ENCODE results near the gene DISP2. TPM values are rescaled to one million over a fixed set of nuclear protein-coding genes. Genes with fewer than 3 reads are reported as not detected.
A peak's percentile ranks its signal among the peaks of the same experiment; 100 is the strongest.

DISP2 gene
- total RNA-seq, 2 donors from 2014 or later = 0.21 to 0.54 TPM

DNA sequence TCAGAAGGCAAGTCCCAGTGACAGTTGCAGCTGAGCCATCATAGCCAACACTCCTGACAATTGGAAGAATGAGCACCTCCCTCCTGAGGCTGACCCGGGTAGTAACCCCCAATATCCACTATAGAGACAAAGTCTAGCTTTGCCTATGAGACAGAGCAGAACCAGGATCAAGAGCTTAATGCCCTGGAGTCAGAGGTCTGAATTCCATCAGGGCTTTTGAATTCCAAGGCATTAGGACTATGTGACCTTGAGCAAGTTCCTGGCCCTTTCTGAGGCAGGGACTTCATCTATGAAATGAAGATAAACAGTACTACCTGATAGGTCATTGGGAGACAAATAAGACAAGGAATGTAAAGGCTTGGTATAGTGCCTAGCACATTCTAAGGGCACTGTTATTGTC, 37.6 kb upstream of the DISP2 start:
- Histone ChIP-seq H3K4me1 (ENCODE audit: control insufficient read depth in 1 of 2, low read depth in 2 of 2) (peaks cover 3 to 18% of the 10 kb centered on the region in 2 donors), H3K36me3 (no peaks in the 10 kb centered on the region), H3K9me3 (no peaks in the 10 kb centered on the region), H3K27me3 (replicated peaks; ENCODE audit: insufficient read depth) (no peaks in the 10 kb centered on the region), H3K27ac (no peak overlapping the region), H3K4me3 (no peak overlapping the region)
- ATAC-seq (ENCODE audit: insufficient number of reproducible peaks, low FRiP score, low read depth) (no peak), DNase-seq (ENCODE audit: low spot score) (no peak)
- TF ChIP-seq, protein P1, sequence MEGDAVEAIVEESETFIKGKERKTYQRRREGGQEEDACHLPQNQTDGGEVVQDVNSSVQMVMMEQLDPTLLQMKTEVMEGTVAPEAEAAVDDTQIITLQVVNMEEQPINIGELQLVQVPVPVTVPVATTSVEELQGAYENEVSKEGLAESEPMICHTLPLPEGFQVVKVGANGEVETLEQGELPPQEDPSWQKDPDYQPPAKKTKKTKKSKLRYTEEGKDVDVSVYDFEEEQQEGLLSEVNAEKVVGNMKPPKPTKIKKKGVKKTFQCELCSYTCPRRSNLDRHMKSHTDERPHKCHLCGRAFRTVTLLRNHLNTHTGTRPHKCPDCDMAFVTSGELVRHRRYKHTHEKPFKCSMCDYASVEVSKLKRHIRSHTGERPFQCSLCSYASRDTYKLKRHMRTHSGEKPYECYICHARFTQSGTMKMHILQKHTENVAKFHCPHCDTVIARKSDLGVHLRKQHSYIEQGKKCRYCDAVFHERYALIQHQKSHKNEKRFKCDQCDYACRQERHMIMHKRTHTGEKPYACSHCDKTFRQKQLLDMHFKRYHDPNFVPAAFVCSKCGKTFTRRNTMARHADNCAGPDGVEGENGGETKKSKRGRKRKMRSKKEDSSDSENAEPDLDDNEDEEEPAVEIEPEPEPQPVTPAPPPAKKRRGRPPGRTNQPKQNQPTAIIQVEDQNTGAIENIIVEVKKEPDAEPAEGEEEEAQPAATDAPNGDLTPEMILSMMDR (IDR thresholded peaks at IDR 0.05) = no peak

DNA sequence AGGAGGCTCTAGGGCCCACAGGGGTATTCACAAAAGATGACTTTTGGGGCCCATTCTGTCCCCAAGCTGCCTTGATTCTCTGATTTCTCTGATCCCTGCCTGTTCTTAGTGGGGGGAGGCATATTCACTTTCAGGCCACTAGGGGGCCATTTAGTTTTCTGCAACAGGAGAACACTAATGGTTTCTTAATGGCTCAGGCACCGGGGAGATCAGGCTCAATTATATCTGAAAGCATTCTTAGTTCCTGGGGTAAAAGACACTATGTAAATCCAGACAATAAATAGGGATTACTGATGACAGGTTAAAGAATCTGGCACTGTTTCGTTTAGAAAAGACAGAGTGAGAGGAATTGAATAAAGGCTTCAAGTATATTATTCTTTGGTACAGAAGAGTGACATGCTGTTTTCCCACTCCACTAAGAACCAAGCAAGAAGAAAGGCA, 37.1 kb upstream of the DISP2 start:
- Histone ChIP-seq H3K4me1 (ENCODE audit: control insufficient read depth in 1 of 2, low read depth in 2 of 2) (peaks cover 8 to 23% of the 10 kb centered on the region in 2 donors), H3K27ac (peak overlapping the region; percentile 11 to 83), H3K4me3 (no peak overlapping the region), H3K36me3 (no peaks in the 10 kb centered on the region), H3K27me3 (replicated peaks; ENCODE audit: insufficient read depth) (no peaks in the 10 kb centered on the region), H3K9me3 (no peaks in the 10 kb centered on the region)
- TF ChIP-seq, protein P1 (IDR thresholded peaks at IDR 0.05) = peak; percentile 94
- DNase-seq (ENCODE audit: low spot score) (no peak), ATAC-seq (ENCODE audit: insufficient number of reproducible peaks, low FRiP score, low read depth) (peak; percentile 38)

DNA sequence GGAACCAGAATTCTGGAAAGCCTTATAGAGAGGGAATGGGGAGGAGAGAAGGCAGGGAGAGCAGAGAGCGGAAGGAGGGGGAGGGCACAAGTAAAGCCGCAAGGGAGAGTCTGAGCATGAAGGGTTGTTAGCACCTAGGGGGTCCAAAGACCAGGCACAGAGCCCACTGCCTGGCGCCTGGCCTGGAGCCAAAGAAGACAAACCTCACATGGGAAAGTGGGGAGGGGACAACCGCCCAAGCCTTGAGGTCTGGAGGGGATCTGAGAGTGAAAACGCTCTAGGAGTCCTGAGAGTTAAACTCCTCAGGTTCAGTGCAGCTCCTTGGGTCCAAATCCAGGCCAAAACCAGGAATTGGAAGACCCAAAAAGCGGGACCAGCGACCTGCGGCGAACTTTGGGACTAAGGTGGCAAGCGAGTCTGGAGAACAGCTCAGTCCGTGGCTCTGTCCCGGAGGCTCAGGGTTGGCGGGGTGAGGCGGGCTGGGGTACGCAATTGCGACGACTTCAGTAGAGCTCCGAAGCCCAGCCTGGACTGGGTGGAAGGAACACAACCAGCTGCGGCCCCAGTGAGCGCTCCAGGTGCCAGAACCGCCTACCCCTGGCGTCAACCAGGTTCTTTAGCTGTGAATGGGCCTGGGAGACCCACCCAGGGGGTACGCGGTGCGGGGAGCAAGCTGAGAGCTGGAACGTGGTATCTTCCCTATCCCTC, 35.3 kb upstream of the DISP2 start:
- no peaks in the 10 kb centered on the region for H3K9me3 ChIP-seq
- ATAC-seq (ENCODE audit: insufficient number of reproducible peaks, low FRiP score, low read depth) (peak; percentile 45), DNase-seq (ENCODE audit: low spot score) (no peak)
- H3K4me3 ChIP-seq = peak overlapping the region; percentile 62
- TF ChIP-seq, protein P1 (IDR thresholded peaks at IDR 0.05) = no peak
- H3K27ac ChIP-seq = peak overlapping the region; percentile 63 to 83
- no peaks in the 10 kb centered on the region for H3K36me3 ChIP-seq
- no peaks in the 10 kb centered on the region for H3K27me3 ChIP-seq (replicated peaks; ENCODE audit: insufficient read depth)
- peaks cover 20 to 41% of the 10 kb centered on the region in 2 donors for H3K4me1 ChIP-seq (ENCODE audit: control insufficient read depth in 1 of 2, low read depth in 2 of 2)

DNA sequence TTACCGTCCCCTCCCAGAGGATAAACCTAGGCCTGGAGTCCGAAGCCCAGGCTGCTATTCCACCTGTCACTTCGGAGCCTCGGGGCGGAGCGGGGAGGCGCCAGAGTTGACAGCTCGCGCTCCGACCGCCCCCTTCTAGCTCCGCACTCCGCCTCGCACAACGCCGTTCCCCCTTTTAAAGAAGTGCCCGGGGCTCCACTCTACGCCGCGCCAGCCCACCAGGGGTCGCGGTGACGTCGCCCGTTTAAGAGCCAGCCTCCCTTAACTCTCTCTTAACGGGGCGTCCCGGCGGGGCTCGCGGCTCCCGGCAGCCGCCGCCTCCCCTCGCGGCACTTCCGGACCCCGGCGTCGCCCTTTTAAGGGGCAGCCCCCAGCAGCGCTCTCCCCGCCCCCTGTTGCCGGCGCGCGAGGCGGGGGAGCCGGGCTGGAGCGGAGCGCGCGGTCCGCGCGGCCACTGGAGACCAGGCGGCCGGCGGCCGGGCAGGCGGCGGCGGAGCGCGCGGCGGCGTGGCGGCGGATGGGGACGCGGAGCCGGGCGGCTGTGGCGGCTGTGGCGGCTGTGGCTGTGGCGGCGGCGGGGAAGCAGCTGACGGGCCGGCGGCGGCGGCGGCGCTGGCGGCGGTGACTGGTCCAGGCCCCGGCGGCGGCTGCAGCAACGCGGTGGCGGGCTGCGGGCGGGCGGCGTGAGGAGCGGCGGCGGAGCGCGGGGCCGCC, 34.6 kb upstream of the DISP2 start, which contains the start of gene INAFM2:
Gene INAFM2 (plus strand): TSS at position 454 of the 714 bp plus-strand sequence. CDS start 364 bp downstream, outside the sequence.
- H3K4me3 ChIP-seq = peak within 1 kb of the TSS; percentile 87
- no peaks in the 10 kb centered on the region for H3K27me3 ChIP-seq (replicated peaks; ENCODE audit: insufficient read depth)
- peak; percentile 72 for DNase-seq (ENCODE audit: low spot score)
- peaks cover 27 to 48% of the 10 kb centered on the region in 2 donors for H3K4me1 ChIP-seq (ENCODE audit: control insufficient read depth in 1 of 2, low read depth in 2 of 2)
- TF ChIP-seq, protein P1 (IDR thresholded peaks at IDR 0.05) = peak; percentile 81
- peak within 1 kb of the TSS; percentile 78 to 86 for H3K27ac ChIP-seq
- no peaks in the 10 kb centered on the region for H3K36me3 ChIP-seq
- peak; percentile 61 for ATAC-seq (ENCODE audit: insufficient number of reproducible peaks, low FRiP score, low read depth)
- H3K9me3 ChIP-seq = no peaks in the 10 kb centered on the region

All from thoracic aorta (tissue), 2 donors.